ENCODE data around the gene ZFAND6. TPM values are rescaled to one million over a fixed set of nuclear protein-coding genes. Genes with fewer than 3 reads are reported as not detected.
"Not testable (repeated sequence)": the region's sequence is repeated elsewhere in the genome, so short reads cannot be mapped to it uniquely, and the experiment has no call there.

The ZFAND6 gene
- polyA plus RNA-seq, 1 donor from 2014 or later = 353 TPM

DNA sequence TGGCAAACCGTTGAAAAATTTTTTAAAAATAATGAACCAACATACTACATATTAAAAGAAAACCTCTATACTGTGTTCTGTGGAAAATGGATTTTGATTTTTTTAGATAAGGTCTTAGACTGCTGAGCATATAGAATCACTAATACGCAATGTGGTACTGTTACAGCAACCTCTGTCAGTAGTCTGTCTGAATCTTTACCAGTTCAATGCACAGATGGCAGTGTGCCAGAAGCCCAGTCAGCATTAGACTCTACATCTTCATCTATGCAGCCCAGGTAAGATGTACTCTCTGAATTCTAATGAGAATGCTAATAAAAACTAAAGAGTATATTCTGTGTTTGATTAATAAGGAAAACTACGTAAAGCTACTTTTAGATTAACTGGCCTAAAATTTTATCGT lies 62.1 kb downstream of the ZFAND6 start:
- Histone ChIP-seq H3K9me2 (ENCODE audit: insufficient read depth, low read length) (no peaks in the 10 kb centered on the region), H2AFZ (ENCODE audit: low read depth, low read length) (no peak overlapping the region), H3K9me3 (ENCODE audit: low read length) (no peaks in the 10 kb centered on the region), H4K20me1 (ENCODE audit: insufficient read depth) (no peaks in the 10 kb centered on the region), H3K4me3 (ENCODE audit: low read length) (no peak overlapping the region), H3K27ac (ENCODE audit: low read length) (no peak overlapping the region), H3K27me3 (ENCODE audit: insufficient read depth, low read depth, low read length) (no peaks in the 10 kb centered on the region), H3K9ac (ENCODE audit: low read length) (no peak overlapping the region), H3K79me2 (replicated peaks; ENCODE audit: insufficient read depth, low read length) (peaks cover 7% of the 10 kb centered on the region), H3K4me2 (ENCODE audit: low read length) (no peak overlapping the region), H3K36me3 (ENCODE audit: insufficient read depth, low read length) (no peaks in the 10 kb centered on the region), H3F3A (ENCODE audit: insufficient read depth, low read length, poor library complexity, severe bottlenecking) (no peaks in the 10 kb centered on the region)
- TF ChIP-seq EZH2 (IDR thresholded peaks at IDR 0.05; ENCODE audit: borderline replicate concordance, insufficient read depth, low read length, poor library complexity, severe bottlenecking) (no peak), EP300 (conservative IDR thresholded peaks at IDR 0.05; ENCODE audit: poor library complexity, severe bottlenecking) (no peak), POLR2AphosphoS5 (IDR thresholded peaks at IDR 0.05) (no peak)

- Histone ChIP-seq H3K79me2 (replicated peaks; ENCODE audit: insufficient read depth, low read length) (peaks cover 4% of the 10 kb centered on the region), H3K9me2 (ENCODE audit: insufficient read depth, low read length) (no peaks in the 10 kb centered on the region), H3K27ac (ENCODE audit: low read length) (no peak overlapping the region), H3K27me3 (ENCODE audit: insufficient read depth, low read depth, low read length) (no peaks in the 10 kb centered on the region), H3K9ac (ENCODE audit: low read length) (no peak overlapping the region), H3F3A (ENCODE audit: insufficient read depth, low read length, poor library complexity, severe bottlenecking) (no peaks in the 10 kb centered on the region), H4K20me1 (ENCODE audit: insufficient read depth) (no peaks in the 10 kb centered on the region), H3K4me2 (ENCODE audit: low read length) (no peak overlapping the region), H2AFZ (ENCODE audit: low read depth, low read length) (no peak overlapping the region), H3K4me3 (ENCODE audit: low read length) (no peak overlapping the region), H3K9me3 (ENCODE audit: low read length) (no peaks in the 10 kb centered on the region), H3K36me3 (ENCODE audit: insufficient read depth, low read length) (no peaks in the 10 kb centered on the region)
- no peak for TF ChIP-seq TAF1 (IDR thresholded peaks at IDR 0.05; ENCODE audit: low read depth)
Measured at GRCh38 chr15:80123034-80123433, 63.6 kb downstream of the ZFAND6 start.

DNA sequence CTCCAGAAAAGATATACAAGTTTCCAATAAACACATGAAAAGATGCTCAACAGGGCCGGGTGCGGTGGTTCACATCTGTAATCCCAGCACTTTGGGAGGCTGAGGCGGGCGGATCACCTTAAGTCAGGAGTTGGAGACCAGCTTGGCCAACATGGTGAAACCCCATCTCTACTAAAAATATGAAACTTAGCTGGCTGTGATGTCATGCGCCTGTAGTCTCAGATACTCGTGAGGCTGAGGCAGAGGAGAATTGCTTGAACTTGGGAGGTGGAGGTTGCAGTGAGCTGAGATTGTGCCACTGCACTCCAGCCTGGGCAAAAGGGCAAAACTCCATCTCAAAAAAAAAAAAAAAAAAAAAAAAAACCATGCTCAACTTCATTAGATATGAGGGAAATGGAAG lies 67.8 kb downstream of the ZFAND6 start:
- H2AFZ ChIP-seq (ENCODE audit: low read depth, low read length); H3F3A ChIP-seq (ENCODE audit: insufficient read depth, low read length, poor library complexity, severe bottlenecking); H3K4me3 ChIP-seq (ENCODE audit: low read length); H3K9me3 ChIP-seq (ENCODE audit: low read length); H4K20me1 ChIP-seq (ENCODE audit: insufficient read depth); H3K9ac ChIP-seq (ENCODE audit: low read length); H3K9me2 ChIP-seq (ENCODE audit: insufficient read depth, low read length); H3K79me2 ChIP-seq (replicated peaks; ENCODE audit: insufficient read depth, low read length); H3K27ac ChIP-seq (ENCODE audit: low read length); H3K36me3 ChIP-seq (ENCODE audit: insufficient read depth, low read length); H3K4me2 ChIP-seq (ENCODE audit: low read length); H3K27me3 ChIP-seq (ENCODE audit: insufficient read depth, low read depth, low read length): not testable (repeated sequence)

DNA sequence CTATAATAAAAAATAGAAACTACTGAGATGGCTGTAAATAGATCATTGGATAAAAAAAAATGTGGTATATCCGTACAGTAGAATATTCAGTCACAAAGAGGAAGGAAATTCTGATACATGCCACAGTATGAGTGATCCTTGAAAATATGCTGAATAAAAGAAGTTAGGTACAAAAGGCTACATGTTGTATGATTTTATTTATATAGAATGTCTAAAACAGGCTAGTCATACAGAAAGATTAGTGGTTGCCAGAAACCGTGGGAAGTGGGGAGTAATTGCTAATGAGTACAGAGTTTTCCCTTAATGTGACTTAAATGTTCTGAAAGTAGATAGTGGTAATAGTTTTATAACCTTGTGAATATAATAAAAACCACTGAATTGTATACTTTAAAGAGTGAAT lies 68.4 kb downstream of the ZFAND6 start:
- TF ChIP-seq REST (IDR thresholded peaks at IDR 0.05; ENCODE audit: borderline replicate concordance) (no peak), TAF1 (IDR thresholded peaks at IDR 0.05; ENCODE audit: low read depth) (no peak), EP300 (conservative IDR thresholded peaks at IDR 0.05; ENCODE audit: poor library complexity, severe bottlenecking) (no peak), POLR2AphosphoS5 (IDR thresholded peaks at IDR 0.05) (no peak), MXI1 (conservative IDR thresholded peaks at IDR 0.05; ENCODE audit: poor library complexity, severe bottlenecking) (no peak), SMC3 (conservative IDR thresholded peaks at IDR 0.05; ENCODE audit: poor library complexity) (no peak), EZH2 (IDR thresholded peaks at IDR 0.05; ENCODE audit: borderline replicate concordance, insufficient read depth, low read length, poor library complexity, severe bottlenecking) (no peak), RAD21 (conservative IDR thresholded peaks at IDR 0.05) (no peak)
- TF ChIP-seq, protein P1, sequence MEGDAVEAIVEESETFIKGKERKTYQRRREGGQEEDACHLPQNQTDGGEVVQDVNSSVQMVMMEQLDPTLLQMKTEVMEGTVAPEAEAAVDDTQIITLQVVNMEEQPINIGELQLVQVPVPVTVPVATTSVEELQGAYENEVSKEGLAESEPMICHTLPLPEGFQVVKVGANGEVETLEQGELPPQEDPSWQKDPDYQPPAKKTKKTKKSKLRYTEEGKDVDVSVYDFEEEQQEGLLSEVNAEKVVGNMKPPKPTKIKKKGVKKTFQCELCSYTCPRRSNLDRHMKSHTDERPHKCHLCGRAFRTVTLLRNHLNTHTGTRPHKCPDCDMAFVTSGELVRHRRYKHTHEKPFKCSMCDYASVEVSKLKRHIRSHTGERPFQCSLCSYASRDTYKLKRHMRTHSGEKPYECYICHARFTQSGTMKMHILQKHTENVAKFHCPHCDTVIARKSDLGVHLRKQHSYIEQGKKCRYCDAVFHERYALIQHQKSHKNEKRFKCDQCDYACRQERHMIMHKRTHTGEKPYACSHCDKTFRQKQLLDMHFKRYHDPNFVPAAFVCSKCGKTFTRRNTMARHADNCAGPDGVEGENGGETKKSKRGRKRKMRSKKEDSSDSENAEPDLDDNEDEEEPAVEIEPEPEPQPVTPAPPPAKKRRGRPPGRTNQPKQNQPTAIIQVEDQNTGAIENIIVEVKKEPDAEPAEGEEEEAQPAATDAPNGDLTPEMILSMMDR (IDR thresholded peaks at IDR 0.05; ENCODE audit: poor library complexity, severe bottlenecking) = no peak
- no peak overlapping the region for H3K9ac ChIP-seq (ENCODE audit: low read length)
- no peaks in the 10 kb centered on the region for H3K79me2 ChIP-seq (replicated peaks; ENCODE audit: insufficient read depth, low read length)
- H3F3A ChIP-seq (ENCODE audit: insufficient read depth, low read length, poor library complexity, severe bottlenecking) = no peaks in the 10 kb centered on the region
- peaks cover 8% of the 10 kb centered on the region for H3K36me3 ChIP-seq (ENCODE audit: insufficient read depth, low read length)
- H3K9me2 ChIP-seq (ENCODE audit: insufficient read depth, low read length) = no peaks in the 10 kb centered on the region
- H3K27me3 ChIP-seq (ENCODE audit: insufficient read depth, low read depth, low read length) = no peaks in the 10 kb centered on the region
- H2AFZ ChIP-seq (ENCODE audit: low read depth, low read length) = no peak overlapping the region
- no peak overlapping the region for H3K4me3 ChIP-seq (ENCODE audit: low read length)
- no peaks in the 10 kb centered on the region for H4K20me1 ChIP-seq (ENCODE audit: insufficient read depth)
- H3K9me3 ChIP-seq (ENCODE audit: low read length) = no peaks in the 10 kb centered on the region
- H3K27ac ChIP-seq (ENCODE audit: low read length) = no peak overlapping the region
- H3K4me2 ChIP-seq (ENCODE audit: low read length) = no peak overlapping the region
